HG03378 (cell line): Measurements from ENCODE around the gene NAALADL2.

Experiments
- ATAC-seq: cut with Tn5 transposase; IDR thresholded peaks from one replicate; pipeline ENCODE4 v1.9.1; 2021; ENCODE audit warnings: mild to moderate bottlenecking, moderate library complexity; ENCODE audit not compliant: unreplicated experiment

Gene NAALADL2

GRCh38 chr3:175295248-175296130 lies 436.4 kb downstream of the NAALADL2 start:
- no peak for ATAC-seq

- no peak for ATAC-seq
These were observed 438.1 kb downstream of the NAALADL2 start for GRCh38 chr3:175297216-175297615.

- ATAC-seq = no peak
These were observed 442.6 kb downstream of the NAALADL2 start for GRCh38 chr3:175301741-175302140.

GRCh38 chr3:175304404-175304803 lies 445.3 kb downstream of the NAALADL2 start:
- ATAC-seq = no peak

GRCh38 chr3:175307642-175308041 lies 448.5 kb downstream of the NAALADL2 start:
- peak; percentile 92 for ATAC-seq

GRCh38 chr3:175308097-175308496 lies 449.0 kb downstream of the NAALADL2 start:
- ATAC-seq = no peak

- ATAC-seq = no peak
These were observed 450.9 kb downstream of the NAALADL2 start for GRCh38 chr3:175310046-175310445.

- ATAC-seq = no peak
These were observed 452.3 kb downstream of the NAALADL2 start for GRCh38 chr3:175311404-175311803.

GRCh38 chr3:175311946-175312345 lies 452.8 kb downstream of the NAALADL2 start:
- no peak for ATAC-seq

GRCh38 chr3:175312791-175313190 lies 453.7 kb downstream of the NAALADL2 start:
- no peak for ATAC-seq

- no peak for ATAC-seq
These were observed 457.7 kb downstream of the NAALADL2 start for GRCh38 chr3:175316799-175317198.

- no peak for ATAC-seq
These were observed 466.3 kb downstream of the NAALADL2 start for GRCh38 chr3:175325440-175325839.

GRCh38 chr3:175326041-175326440 lies 466.9 kb downstream of the NAALADL2 start:
- ATAC-seq = no peak

GRCh38 chr3:175329373-175329772 lies 470.2 kb downstream of the NAALADL2 start:
- no peak for ATAC-seq

GRCh38 chr3:175335229-175335628 lies 476.1 kb downstream of the NAALADL2 start:
- ATAC-seq = no peak

- no peak for ATAC-seq
These were observed 477.4 kb downstream of the NAALADL2 start for GRCh38 chr3:175336406-175337133.

GRCh38 chr3:175337631-175338030 lies 478.5 kb downstream of the NAALADL2 start:
- ATAC-seq = no peak

GRCh38 chr3:175338775-175339535 lies 479.8 kb downstream of the NAALADL2 start:
- ATAC-seq = no peak

GRCh38 chr3:175340338-175341015 lies 481.3 kb downstream of the NAALADL2 start:
- no peak for ATAC-seq

- no peak for ATAC-seq
These were observed 483.1 kb downstream of the NAALADL2 start for GRCh38 chr3:175342196-175342595.

- no peak for ATAC-seq
These were observed 484.8 kb downstream of the NAALADL2 start for GRCh38 chr3:175343946-175344345.
